GM19397 (cell line): ENCODE measurements around the gene SS18L1.

Source experiments
- ATAC-seq: cut with Tn5 transposase; IDR thresholded peaks from one replicate; pipeline ENCODE4 v1.9.1; 2021; ENCODE audit warnings: mild to moderate bottlenecking, moderate library complexity; ENCODE audit not compliant: unreplicated experiment

SS18L1 gene

GRCh38 chr20:62191781-62192559 is 48.4 kb downstream of the SS18L1 start:
- ATAC-seq = no peak

GRCh38 chr20:62192635-62193034 is 49.1 kb downstream of the SS18L1 start:
- no peak for ATAC-seq

DNA sequence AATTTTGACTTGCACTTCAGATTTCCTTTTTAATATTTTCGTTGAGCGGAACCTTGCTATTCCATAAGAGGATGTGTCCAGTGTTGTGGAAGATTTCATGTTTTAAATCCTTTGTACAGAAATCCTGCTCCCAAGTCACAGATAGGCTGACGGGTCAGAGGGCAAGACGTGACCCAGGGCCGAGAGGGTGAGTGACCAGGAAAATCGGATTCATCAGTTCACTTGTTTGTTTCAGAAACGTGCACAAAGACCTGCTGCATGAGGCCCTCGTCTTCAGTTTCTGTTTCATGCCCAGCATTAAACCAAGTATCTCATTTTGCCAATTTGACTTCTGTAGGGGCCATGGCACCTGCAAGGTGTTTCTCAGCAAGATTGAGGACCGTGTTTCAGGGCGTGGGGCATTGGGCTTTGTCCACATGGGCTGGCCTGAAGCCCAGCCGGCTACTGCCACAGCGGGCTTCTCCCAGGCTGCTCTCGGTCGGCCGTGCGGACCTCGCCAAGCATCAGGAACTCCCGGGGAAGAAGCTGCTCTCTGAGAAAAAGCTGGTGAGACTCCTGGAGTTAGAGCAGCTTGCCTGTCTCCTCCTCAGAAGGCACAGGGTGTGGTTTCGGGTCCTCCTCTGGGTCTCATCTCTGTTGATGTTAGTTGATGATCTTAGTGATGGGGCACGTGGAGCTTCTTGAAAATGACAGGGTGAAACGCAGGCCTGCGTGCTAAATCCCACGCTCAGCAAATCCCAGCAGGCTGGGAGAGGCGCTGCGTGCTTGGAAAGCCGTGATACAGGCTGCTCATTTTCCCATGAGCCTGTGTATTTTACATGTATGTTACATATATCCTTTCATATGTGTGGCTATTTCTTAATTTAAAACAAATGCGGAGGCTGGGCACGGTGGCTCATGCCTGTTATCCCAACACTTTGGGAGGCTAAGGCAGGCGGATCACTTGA is 49.8 kb downstream of the SS18L1 start:
- ATAC-seq = no peak

DNA sequence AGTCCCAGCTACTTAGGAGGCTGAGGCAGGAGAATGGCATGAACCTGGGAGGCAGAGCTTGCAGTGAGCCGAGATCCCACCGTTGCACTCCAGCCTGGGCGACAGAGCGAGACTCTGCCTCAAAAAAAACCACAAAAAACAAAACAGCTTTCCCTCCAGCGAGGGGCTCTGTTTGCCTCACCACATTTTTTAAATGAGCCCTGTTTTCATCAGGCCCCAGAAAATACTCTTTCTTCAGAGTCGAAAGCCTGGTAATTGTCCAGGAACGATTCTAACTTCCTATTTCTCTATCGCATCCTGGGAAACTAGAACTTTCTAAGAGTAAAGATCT is 51.5 kb downstream of the SS18L1 start:
- ATAC-seq = no peak

GRCh38 chr20:62195736-62196135 is 52.2 kb downstream of the SS18L1 start:
- ATAC-seq = no peak

DNA sequence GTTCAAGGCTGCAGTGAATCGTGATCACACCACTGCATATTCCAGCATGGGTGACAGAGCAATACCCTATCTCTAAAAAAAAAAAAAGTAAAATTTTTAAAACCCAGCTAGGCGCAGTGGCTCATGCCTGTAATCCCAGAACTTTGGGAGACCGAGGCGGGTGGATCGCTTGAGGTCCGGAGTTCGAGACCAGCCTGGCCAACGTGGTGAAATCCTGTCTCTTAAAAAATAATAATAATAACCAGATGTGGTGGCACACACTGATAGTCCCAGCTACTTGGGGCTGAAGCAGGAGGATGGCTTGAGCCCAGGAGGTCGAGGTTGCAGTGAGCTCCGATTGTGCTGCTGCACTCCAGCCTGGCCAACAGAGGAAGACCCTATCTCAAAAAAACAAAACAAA is 52.7 kb downstream of the SS18L1 start:
- no peak for ATAC-seq

GRCh38 chr20:62197311-62197710 is 53.7 kb downstream of the SS18L1 start:
- ATAC-seq = no peak

- no peak for ATAC-seq
Measured at GRCh38 chr20:62197801-62198200, 54.2 kb downstream of the SS18L1 start.

GRCh38 chr20:62198496-62198895 is 54.9 kb downstream of the SS18L1 start:
- ATAC-seq = no peak

DNA sequence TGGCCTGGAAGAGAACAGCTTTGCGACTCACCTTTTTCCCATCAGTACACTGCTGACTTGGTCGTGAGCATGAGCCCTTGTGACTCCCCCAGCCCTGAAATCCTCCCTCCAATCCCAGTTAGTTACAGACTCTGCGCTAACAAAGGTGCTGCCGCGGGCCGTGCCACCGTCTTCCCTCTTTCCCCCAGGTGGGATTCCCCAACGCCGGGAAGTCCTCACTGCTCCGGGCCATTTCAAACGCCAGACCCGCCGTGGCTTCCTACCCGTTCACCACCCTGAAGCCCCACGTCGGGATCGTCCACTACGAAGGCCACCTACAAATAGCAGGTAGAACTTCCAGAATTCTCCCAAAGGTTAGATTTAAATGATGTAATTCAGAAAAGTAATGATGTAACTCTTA is 55.4 kb downstream of the SS18L1 start:
- no peak for ATAC-seq

DNA sequence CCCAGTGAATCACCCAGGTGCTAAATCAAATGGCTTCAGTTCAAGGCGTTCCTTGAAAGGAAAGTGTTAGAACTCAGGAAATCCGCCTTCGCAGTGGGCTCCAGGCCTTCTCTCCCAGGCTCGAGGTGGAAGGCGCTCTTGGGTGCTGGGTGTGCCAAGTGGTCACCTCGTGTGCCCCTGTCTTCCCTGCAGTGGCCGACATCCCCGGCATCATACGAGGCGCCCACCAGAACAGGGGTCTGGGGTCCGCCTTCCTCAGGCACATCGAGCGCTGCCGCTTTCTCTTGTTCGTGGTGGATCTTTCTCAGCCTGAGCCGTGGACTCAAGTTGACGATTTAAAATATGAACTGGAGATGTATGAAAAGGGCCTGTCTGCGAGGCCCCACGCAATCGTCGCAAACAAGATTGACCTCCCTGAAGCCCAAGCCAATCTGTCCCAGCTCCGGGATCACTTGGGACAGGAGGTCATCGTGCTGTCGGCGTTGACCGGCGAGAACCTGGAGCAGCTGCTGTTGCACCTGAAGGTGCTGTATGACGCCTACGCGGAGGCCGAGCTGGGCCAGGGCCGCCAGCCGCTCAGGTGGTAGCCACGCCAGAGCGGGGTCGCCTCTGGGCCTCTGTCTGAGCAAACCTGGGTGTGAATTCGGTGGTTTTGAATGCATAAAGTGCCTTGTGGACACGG is 57.1 kb downstream of the SS18L1 start:
- no peak for ATAC-seq

DNA sequence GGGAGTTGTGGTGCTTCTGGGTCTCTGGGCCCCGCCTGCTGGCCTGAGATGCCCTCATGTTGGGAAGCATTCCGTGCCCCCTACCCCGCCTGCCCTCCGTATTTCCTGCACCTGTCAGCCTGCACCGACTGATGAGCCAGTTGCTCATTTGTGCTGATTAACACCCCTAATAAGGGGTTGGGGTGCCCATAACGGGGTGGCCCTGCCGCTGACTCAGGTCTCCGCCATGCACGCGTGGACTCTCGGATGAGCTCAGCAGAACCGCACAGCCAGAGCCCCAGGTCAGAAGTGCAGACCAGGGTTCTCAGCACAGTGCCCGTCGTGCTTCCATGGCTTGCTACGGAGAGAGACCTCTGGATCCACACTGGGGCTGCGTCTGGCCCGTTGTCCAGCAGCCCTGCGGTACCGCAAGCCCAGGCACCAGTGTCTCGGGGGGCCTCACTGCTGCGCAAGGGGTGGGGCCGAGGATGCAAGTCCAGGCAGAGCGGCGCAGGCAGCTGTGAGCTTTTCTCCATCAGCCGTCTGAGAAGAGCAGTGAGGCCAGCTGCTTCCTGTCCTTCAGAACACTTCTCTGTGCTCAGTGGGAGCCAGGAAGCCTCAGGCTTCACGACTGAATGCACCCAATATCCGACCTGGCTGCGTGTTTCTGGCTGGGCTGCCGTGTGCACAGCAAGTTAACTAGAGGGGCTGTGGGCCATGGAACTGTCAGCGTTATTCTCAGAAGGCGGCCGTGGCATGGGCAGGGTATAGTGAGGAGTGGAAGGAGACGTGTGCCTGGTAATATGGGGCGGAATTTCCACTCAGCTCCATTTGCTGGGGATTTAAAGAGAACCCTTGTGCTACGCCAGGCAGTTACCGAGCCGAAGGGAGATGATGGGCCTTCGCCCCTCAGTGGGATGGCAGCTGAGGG is 57.9 kb downstream of the SS18L1 start:
- ATAC-seq = no peak

DNA sequence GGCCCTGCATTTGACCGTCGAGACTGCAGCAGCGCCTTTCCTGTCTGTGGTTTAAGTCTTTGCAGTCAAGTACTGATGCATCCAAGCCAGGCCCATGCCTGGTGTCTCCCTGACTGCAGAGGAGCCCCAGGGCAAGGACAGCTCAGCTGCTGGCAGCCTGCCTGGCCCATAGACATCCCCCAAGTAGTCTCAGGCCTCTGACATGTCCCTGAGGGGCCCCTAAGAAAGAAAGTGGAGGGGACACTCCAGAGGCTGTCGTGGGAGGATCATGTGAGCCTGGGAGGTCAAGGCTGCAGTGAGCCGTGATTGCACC is 58.5 kb downstream of the SS18L1 start:
- no peak for ATAC-seq

- no peak for ATAC-seq
Measured at GRCh38 chr20:62202676-62203377, 59.3 kb downstream of the SS18L1 start.

GRCh38 chr20:62203378-62204030 is 59.9 kb downstream of the SS18L1 start:
- no peak for ATAC-seq

GRCh38 chr20:62205618-62206387 is 62.2 kb downstream of the SS18L1 start:
- ATAC-seq = no peak

DNA sequence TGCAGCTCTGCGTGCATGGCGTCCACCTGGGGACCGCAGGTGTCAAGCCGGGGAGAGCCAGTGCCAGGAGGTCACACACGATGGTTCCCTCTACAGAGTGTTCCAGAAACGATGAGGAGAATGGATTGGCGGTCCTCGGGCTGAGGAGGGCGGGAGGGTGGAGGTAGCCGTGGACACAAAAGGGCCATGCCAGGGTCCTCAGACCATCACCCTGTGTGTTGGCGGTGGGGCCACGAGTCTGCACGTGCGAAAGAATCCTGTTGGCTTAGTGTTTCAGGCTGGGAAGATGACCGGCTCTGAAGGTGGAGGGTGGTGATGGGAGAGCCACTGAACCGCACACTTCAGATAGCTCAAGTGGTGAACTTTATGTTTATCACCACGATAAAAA is 62.8 kb downstream of the SS18L1 start:
- ATAC-seq = no peak

- ATAC-seq = no peak
Measured at GRCh38 chr20:62208061-62208794, 64.7 kb downstream of the SS18L1 start.
